GM06990 (cell line): ENCODE data around the gene MT1A.

Experiments used
- DNase-seq: peaks from one replicate; pipeline ENCODE4 v3.0.0-alpha.2; 2011; ENCODE audit not compliant: insufficient read length; ENCODE audit errors: extremely low read depth
- H3K27me3 ChIP-seq: replicated peaks from 2 replicates; pipeline ENCODE4 v1.6.0; 2011; ENCODE audit warnings: low read length; ENCODE audit not compliant: control insufficient read depth, insufficient read depth
- H3K36me3 ChIP-seq: 2 replicates; pipeline ENCODE4 v1.5.1; 2011; ENCODE audit warnings: low read length; ENCODE audit not compliant: control insufficient read depth, insufficient read depth
- H3K4me3 ChIP-seq: replicated peaks from 2 replicates; pipeline ENCODE4 v1.5.1; 2011; ENCODE audit warnings: low read depth, mild to moderate bottlenecking, control low read depth, low read length
- CTCF ChIP-seq: IDR thresholded peaks from 2 replicates; pipeline ENCODE4 v1.5.1; 2011; ENCODE audit warnings: low read length, control low read depth, mild to moderate bottlenecking, inconsistent platforms; ENCODE audit not compliant: insufficient read depth, poor library complexity, severe bottlenecking

MT1A gene

GRCh38 chr16:56608876-56609462 lies 29.5 kb upstream of the MT1A start:
- Histone ChIP-seq H3K36me3 (no peaks in the 10 kb centered on the region), H3K27me3 (no peaks in the 10 kb centered on the region), H3K4me3 (peak overlapping the region; percentile 69)
- DNase-seq, result no peak
- TF ChIP-seq CTCF, result no peak

- peak; percentile 73 for DNase-seq
- Histone ChIP-seq H3K36me3 (no peaks in the 10 kb centered on the region), H3K4me3 (peak overlapping the region; percentile 69), H3K27me3 (no peaks in the 10 kb centered on the region)
- TF ChIP-seq CTCF, result no peak
Measured at GRCh38 chr16:56609463-56609921, 29.0 kb upstream of the MT1A start.

GRCh38 chr16:56610017-56610608 lies 28.4 kb upstream of the MT1A start:
- H3K4me3 ChIP-seq, result no peak overlapping the region; the same call in 1 of the 2 replicates
- no peak for TF ChIP-seq CTCF
- H3K27me3 ChIP-seq, result no peaks in the 10 kb centered on the region
- no peaks in the 10 kb centered on the region for H3K36me3 ChIP-seq
- DNase-seq, result no peak

GRCh38 chr16:56610609-56611111 lies 27.8 kb upstream of the MT1A start:
- no peak for DNase-seq
- H3K27me3 ChIP-seq, result no peaks in the 10 kb centered on the region
- no peak overlapping the region for H3K4me3 ChIP-seq
- TF ChIP-seq CTCF, result no peak
- H3K36me3 ChIP-seq, result no peaks in the 10 kb centered on the region

- no peaks in the 10 kb centered on the region for H3K36me3 ChIP-seq
- DNase-seq, result no peak
- no peak overlapping the region for H3K4me3 ChIP-seq
- no peak for TF ChIP-seq CTCF
- H3K27me3 ChIP-seq, result no peaks in the 10 kb centered on the region
Measured at GRCh38 chr16:56611281-56611833, 27.1 kb upstream of the MT1A start.
